CD4-positive, alpha-beta T cell (primary cell): Measurements from ENCODE around the gene DNAJC7. TPM values are rescaled to one million over a fixed set of nuclear protein-coding genes. Genes with fewer than 3 reads are reported as not detected.

Source experiments
- ATAC-seq: fragments of 200-7000 bp; cut with Tn5 transposase; one replicate; pipeline ENCODE4 v1.10.0; 2022; ENCODE audit warnings: mild to moderate bottlenecking; ENCODE audit not compliant: poor library complexity
- CTCF ChIA-PET: fragments of 350-600 bp; sonication (Branson Sonifier 250); formaldehyde crosslinking; loops from one replicate; lab custom pipeline; 2021; ENCODE audit warnings: antibody characterized with exemption, inconsistent platforms; lab: Charles Lee
- POLR2A ChIA-PET: fragments of 350-600 bp; sonication (Branson Sonifier 250); formaldehyde crosslinking; loops from one replicate; lab custom pipeline; 2021; ENCODE audit warnings: antibody characterized with exemption, inconsistent platforms; lab: Charles Lee
- DNase-seq, 14 experiments: peaks; one replicate each; pipeline ENCODE4 v3.0.0-alpha.2; 2013 to 2020; ENCODE audit warnings: mixed read lengths in 2 of 14
- H3K27ac ChIP-seq, 2 donors: one replicate each; pipeline versions ENCODE4 v1.5.1 to v1.7.0; 2013; ENCODE audit warnings: low read length in 2 of 2, low read depth in 1 of 2, mild to moderate bottlenecking in 1 of 2
- H3K27me3 ChIP-seq, 2 experiments: 1 replicate in 1 of 2; 2 replicates in 1 of 2; pipeline versions ENCODE4 v1.6.1 to v1.7.0; 2013; ENCODE audit warnings: low read length in 2 of 2, control low read depth in 1 of 2, mild to moderate bottlenecking in 1 of 2, moderate library complexity in 1 of 2; ENCODE audit not compliant: insufficient read depth in 2 of 2, control insufficient read depth in 1 of 2
- H3K36me3 ChIP-seq: one replicate; pipeline ENCODE4 v1.6.1; 2013; ENCODE audit warnings: low read length, control low read depth; ENCODE audit not compliant: insufficient read depth
- H3K4me1 ChIP-seq: one replicate; pipeline ENCODE4 v1.6.1; 2013; ENCODE audit warnings: low read length, control low read depth; ENCODE audit not compliant: insufficient read depth
- H3K4me3 ChIP-seq: one replicate; pipeline ENCODE4 v1.5.1; 2013; ENCODE audit warnings: mild to moderate bottlenecking, low read length, moderate library complexity
- H3K9me3 ChIP-seq, 2 experiments: 1 replicate in 1 of 2; 2 replicates in 1 of 2; pipeline versions ENCODE4 v1.6.1 to v1.7.0; 2013; ENCODE audit warnings: low read length in 2 of 2, mild to moderate bottlenecking in 2 of 2, control low read depth in 1 of 2, moderate library complexity in 1 of 2; ENCODE audit not compliant: control insufficient read depth in 1 of 2, insufficient read depth in 1 of 2
- H3K27ac Mint-ChIP-seq: one replicate; pipeline ENCODE4 v1.8.0; 2020; ENCODE audit warnings: mixed read lengths
- H3K27me3 Mint-ChIP-seq: one replicate; pipeline ENCODE4 v1.8.0; 2021; ENCODE audit warnings: mixed read lengths
- H3K36me3 Mint-ChIP-seq: one replicate; pipeline ENCODE4 v1.8.0; 2021; ENCODE audit warnings: low read depth, mixed read lengths
- H3K4me1 Mint-ChIP-seq: one replicate; pipeline ENCODE4 v1.8.0; 2021; ENCODE audit warnings: low read depth, mixed read lengths
- H3K4me3 Mint-ChIP-seq: one replicate; pipeline ENCODE4 v1.8.0; 2020; ENCODE audit warnings: mild to moderate bottlenecking, mixed read lengths
- H3K9me3 Mint-ChIP-seq: one replicate; pipeline ENCODE4 v1.8.0; 2020; ENCODE audit warnings: mixed read lengths
- CTCF ChIP-seq: fragments of 200-600 bp; IDR thresholded peaks from one replicate; pipeline ENCODE4 v1.8.0; 2022; ENCODE audit warnings: antibody characterized with exemption, mild to moderate bottlenecking
- intact Hi-C, 2 experiments: fragments of 100-400 bp; cut with DNase I in 1 of 2; cut with micrococcal nuclease in 1 of 2; formaldehyde crosslinking; loops; one replicate each; pipeline versions ENCODE4 v1.15.1 to v1.9.0; 2023 to 2025; cut with DNase I, micrococcal nuclease
- total RNA-seq, 174 experiments: library from RNA in 2 of 174; stranded (reverse) in 2 of 174; gene quantifications; one replicate each; pipeline ENCODE4 v1.2.3 and lab custom pipeline; 2021 to 2026

The DNAJC7 gene
- total RNA-seq, 2 experiments from 2014 or later: 117 to 140 TPM

GRCh38 chr17:41985919-41986318 lies 31.3 kb downstream of the DNAJC7 start:
- Mint-ChIP-seq H3K4me3 (no peak overlapping the region), H3K27ac (no peak overlapping the region), H3K4me1 (no peaks in the 10 kb centered on the region), H3K27me3 (no peaks in the 10 kb centered on the region), H3K9me3 (no peaks in the 10 kb centered on the region), H3K36me3 (peaks cover 97% of the 10 kb centered on the region)
- DNase-seq (no peak), ATAC-seq (no peak)
- H3K27me3 ChIP-seq: no peaks in the 10 kb centered on the region
- no peak for TF ChIP-seq CTCF
- H3K9me3 ChIP-seq: no peaks in the 10 kb centered on the region
- no peak overlapping the region for H3K4me3 ChIP-seq
- H3K4me1 ChIP-seq: no peaks in the 10 kb centered on the region
- ChIA-PET CTCF (no interaction called here), POLR2A (no interaction called here)
- peaks cover 91% of the 10 kb centered on the region for H3K36me3 ChIP-seq
- intact Hi-C loops: no loop called here
- H3K27ac ChIP-seq: no peak overlapping the region

- H3K4me3 ChIP-seq: no peak overlapping the region
- ATAC-seq: no peak
- CTCF ChIA-PET: no interaction called here
- POLR2A ChIA-PET: no interaction called here
- no peaks in the 10 kb centered on the region for H3K4me1 ChIP-seq
- H3K36me3 ChIP-seq: peaks cover 86% of the 10 kb centered on the region
- intact Hi-C loops: no loop called here
- no peaks in the 10 kb centered on the region for H3K9me3 Mint-ChIP-seq
- H3K36me3 Mint-ChIP-seq: peaks cover 98% of the 10 kb centered on the region
- H3K27ac ChIP-seq: no peak overlapping the region
- H3K4me3 Mint-ChIP-seq: no peak overlapping the region
- no peaks in the 10 kb centered on the region for H3K4me1 Mint-ChIP-seq
- H3K9me3 ChIP-seq: no peaks in the 10 kb centered on the region
- DNase-seq: no peak
- no peak for TF ChIP-seq CTCF
- H3K27me3 Mint-ChIP-seq: no peaks in the 10 kb centered on the region
- no peaks in the 10 kb centered on the region for H3K27me3 ChIP-seq
- no peak overlapping the region for H3K27ac Mint-ChIP-seq
These were observed 32.8 kb downstream of the DNAJC7 start for GRCh38 chr17:41984454-41984853.

- POLR2A ChIA-PET: interaction anchor here (1.6 kb wide), 1 partner anchor 16 kb away, joined by 4 read pairs; the partner anchor contains the start of gene CNP
- Mint-ChIP-seq H3K4me1 (no peaks in the 10 kb centered on the region), H3K27me3 (no peaks in the 10 kb centered on the region), H3K36me3 (peaks cover 93% of the 10 kb centered on the region), H3K27ac (no peak overlapping the region), H3K4me3 (no peak overlapping the region), H3K9me3 (no peaks in the 10 kb centered on the region)
- ATAC-seq (no peak), DNase-seq (no peak)
- no peaks in the 10 kb centered on the region for H3K27me3 ChIP-seq
- H3K4me1 ChIP-seq: no peaks in the 10 kb centered on the region
- intact Hi-C loops: no loop called here
- no peaks in the 10 kb centered on the region for H3K9me3 ChIP-seq
- H3K4me3 ChIP-seq: no peak overlapping the region
- CTCF ChIA-PET: no interaction called here
- peaks cover 81% of the 10 kb centered on the region for H3K36me3 ChIP-seq
- no peak overlapping the region for H3K27ac ChIP-seq
- no peak for TF ChIP-seq CTCF
These were observed 35.0 kb downstream of the DNAJC7 start for GRCh38 chr17:41982026-41982760.
